Endothelial cell (in vitro differentiated cells): ENCODE results near the gene DSCAML1. TPM values are rescaled to one million over a fixed set of nuclear protein-coding genes. Genes with fewer than 3 reads are reported as not detected.
"Not testable (repeated sequence)": the region's sequence is repeated elsewhere in the genome, so short reads cannot be mapped to it uniquely, and the experiment has no call there.

Experiments used
- DNase-seq: peaks from one replicate; pipeline ENCODE4 v3.0.0; 2021; ENCODE audit warnings: low spot score
- H3K27ac Mint-ChIP-seq: one replicate; pipeline ENCODE4 v1.8.0; 2021; ENCODE audit warnings: mixed read lengths, inconsistent platforms; ENCODE audit not compliant: unreplicated experiment
- H3K27me3 Mint-ChIP-seq: one replicate; pipeline ENCODE4 v1.8.0; 2021; ENCODE audit warnings: mild to moderate bottlenecking, moderate library complexity, mixed read lengths, inconsistent platforms; ENCODE audit not compliant: unreplicated experiment
- H3K36me3 Mint-ChIP-seq: one replicate; pipeline ENCODE4 v1.8.0; 2021; ENCODE audit warnings: mild to moderate bottlenecking, low read depth, mixed read lengths, inconsistent platforms; ENCODE audit not compliant: unreplicated experiment
- H3K4me1 Mint-ChIP-seq: one replicate; pipeline ENCODE4 v1.8.0; 2021; ENCODE audit warnings: mild to moderate bottlenecking, mixed read lengths, inconsistent platforms; ENCODE audit not compliant: unreplicated experiment
- H3K4me3 Mint-ChIP-seq: one replicate; pipeline ENCODE4 v1.8.0; 2021; ENCODE audit warnings: mild to moderate bottlenecking, mixed read lengths, inconsistent platforms; ENCODE audit not compliant: unreplicated experiment
- H3K9me3 Mint-ChIP-seq: one replicate; pipeline ENCODE4 v1.8.0; 2021; ENCODE audit warnings: mixed read lengths, inconsistent platforms; ENCODE audit not compliant: unreplicated experiment
- CTCF ChIP-seq: fragments of 200-600 bp; sonication (generic); IDR thresholded peaks from one replicate; pipeline ENCODE4 v1.5.0; 2021; ENCODE audit warnings: antibody characterized with exemption; ENCODE audit not compliant: unreplicated experiment
- total RNA-seq: library from RNA; stranded (reverse); fragmentation: NEBNext Ultra II Directional; extraction: Animal tissue kit (Norgen Biotek cat#: 25700); gene quantifications from one replicate; pipeline ENCODE4 v1.2.1, GENCODE V29; 2021; ENCODE audit not compliant: unreplicated experiment

DSCAML1 gene
- total RNA-seq, 1 donor from 2014 or later, result 3.8 TPM

- H3K9me3 Mint-ChIP-seq, result peaks cover 10% of the 10 kb centered on the region
Observed at GRCh38 chr11:117410238-117410637, 386.8 kb downstream of the DSCAML1 start.

DNA sequence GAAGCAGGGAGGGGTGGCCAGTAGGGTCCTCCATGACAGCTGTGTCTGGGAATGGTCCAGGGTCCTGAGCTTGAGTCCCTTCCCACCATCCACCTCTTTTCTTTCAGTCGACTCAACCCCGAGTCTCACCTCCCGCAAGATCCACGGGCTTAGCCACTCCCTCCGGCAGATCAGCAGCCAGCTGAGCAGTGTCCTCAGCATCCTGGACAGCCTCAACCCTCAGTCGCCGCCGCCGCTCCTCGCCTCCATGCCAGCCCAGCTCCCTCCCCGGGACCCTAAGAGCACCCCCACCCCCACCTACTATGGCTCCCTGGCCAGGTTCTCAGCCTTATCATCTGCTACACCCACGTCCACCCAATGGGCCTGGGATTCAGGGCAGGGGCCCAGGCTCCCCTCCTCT, 387.5 kb downstream of the DSCAML1 start:
- Mint-ChIP-seq H3K9me3 (peaks cover 11% of the 10 kb centered on the region), H3K4me3 (no peak overlapping the region), H3K4me1 (peaks cover 4% of the 10 kb centered on the region), H3K27ac (no peak overlapping the region), H3K27me3 (no peaks in the 10 kb centered on the region), H3K36me3 (peaks cover 47% of the 10 kb centered on the region)
- DNase-seq, result no peak
- TF ChIP-seq CTCF, result no peak

More at GRCh38 chr11:117410238-117410637, 386.8 kb downstream of the DSCAML1 start:
- Mint-ChIP-seq H3K4me1 (peaks cover 4% of the 10 kb centered on the region), H3K27me3 (no peaks in the 10 kb centered on the region), H3K27ac (no peak overlapping the region), H3K36me3 (peaks cover 43% of the 10 kb centered on the region), H3K4me3 (no peak overlapping the region)
- TF ChIP-seq CTCF, result no peak
- no peak for DNase-seq

DNA sequence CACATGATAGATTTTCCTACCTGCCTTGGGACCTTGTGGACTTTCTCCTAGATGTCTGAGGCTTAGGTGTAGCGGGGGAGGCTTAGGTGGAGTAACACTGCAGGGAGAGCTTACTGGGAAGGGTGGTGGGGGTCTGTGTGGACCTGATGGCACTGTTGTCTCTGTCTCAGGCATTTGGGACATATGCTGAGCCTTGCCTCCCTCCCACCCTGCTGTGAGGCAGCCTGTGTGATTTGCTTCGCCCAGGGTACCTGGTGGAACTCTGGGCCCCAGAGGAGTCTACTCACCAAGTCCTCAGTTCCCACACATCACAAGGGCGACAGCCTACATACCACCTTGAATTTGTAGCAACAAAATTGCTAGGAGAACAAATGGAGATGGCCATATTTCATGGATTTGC, 388.7 kb downstream of the DSCAML1 start:
- H3K4me3 Mint-ChIP-seq, result no peak overlapping the region

GRCh38 chr11:117407016-117407415, 390.0 kb downstream of the DSCAML1 start:
- Mint-ChIP-seq H3K27me3 (no peaks in the 10 kb centered on the region), H3K9me3 (peaks cover 11% of the 10 kb centered on the region), H3K27ac (no peak overlapping the region), H3K4me1 (peaks cover 7% of the 10 kb centered on the region), H3K36me3 (peaks cover 61% of the 10 kb centered on the region), H3K4me3 (no peak overlapping the region)
- TF ChIP-seq CTCF, result no peak
- no peak for DNase-seq

More for the DNA sequence above, 388.7 kb downstream of the DSCAML1 start:
- Mint-ChIP-seq H3K4me1 (peaks cover 4% of the 10 kb centered on the region), H3K27ac (no peak overlapping the region), H3K9me3 (peaks cover 11% of the 10 kb centered on the region), H3K36me3 (peaks cover 55% of the 10 kb centered on the region), H3K27me3 (no peaks in the 10 kb centered on the region)
- no peak for TF ChIP-seq CTCF
- DNase-seq, result no peak

- peaks cover 61% of the 10 kb centered on the region for H3K36me3 Mint-ChIP-seq
- not testable (repeated sequence) for H3K27me3 Mint-ChIP-seq, DNase-seq, H3K27ac Mint-ChIP-seq
- peak overlapping the region; percentile 85 for H3K4me3 Mint-ChIP-seq
- peaks cover 14% of the 10 kb centered on the region for H3K4me1 Mint-ChIP-seq
- H3K9me3 Mint-ChIP-seq, result peaks cover 11% of the 10 kb centered on the region
Observed at GRCh38 chr11:117405898-117406297, 391.1 kb downstream of the DSCAML1 start.

GRCh38 chr11:117399100-117399840, 397.7 kb downstream of the DSCAML1 start:
- not testable (repeated sequence) for H3K9me3 Mint-ChIP-seq, H3K27me3 Mint-ChIP-seq, DNase-seq, H3K27ac Mint-ChIP-seq
- H3K36me3 Mint-ChIP-seq, result peaks cover 67% of the 10 kb centered on the region
- H3K4me1 Mint-ChIP-seq, result peaks cover 27% of the 10 kb centered on the region
- H3K4me3 Mint-ChIP-seq, result peak overlapping the region; percentile 77

- Mint-ChIP-seq H3K4me1 (peaks cover 27% of the 10 kb centered on the region), H3K36me3 (peaks cover 65% of the 10 kb centered on the region)
- not testable (repeated sequence) for H3K27me3 Mint-ChIP-seq, H3K9me3 Mint-ChIP-seq, DNase-seq, H3K4me3 Mint-ChIP-seq, H3K27ac Mint-ChIP-seq
Observed at GRCh38 chr11:117398618-117399017, 398.4 kb downstream of the DSCAML1 start.
